Muscle of leg (tissue), 11 donors: Measurements from ENCODE around the gene IGF2BP3. TPM values are rescaled to one million over a fixed set of nuclear protein-coding genes. Genes with fewer than 3 reads are reported as not detected.

Source experiments
- DNase-seq: peaks from one replicate; pipeline ENCODE4 v3.0.0; 2013
- H3K27ac ChIP-seq: one replicate; pipeline ENCODE4 v1.5.1; 2013; ENCODE audit warnings: mild to moderate bottlenecking, low read length, control low read depth
- H3K27me3 ChIP-seq: one replicate; pipeline ENCODE4 v1.6.1; 2013; ENCODE audit warnings: low read length; ENCODE audit not compliant: control insufficient read depth, insufficient read depth
- H3K36me3 ChIP-seq: one replicate; pipeline ENCODE4 v1.6.1; 2013; ENCODE audit warnings: low read length; ENCODE audit not compliant: control insufficient read depth, insufficient read depth
- H3K4me1 ChIP-seq: one replicate; pipeline ENCODE4 v1.6.1; 2013; ENCODE audit warnings: low read length; ENCODE audit not compliant: control insufficient read depth, insufficient read depth
- H3K4me3 ChIP-seq: one replicate; pipeline ENCODE4 v1.5.1; 2013; ENCODE audit warnings: low read length, control low read depth
- H3K9me3 ChIP-seq: replicated peaks from 2 replicates; pipeline ENCODE4 v1.6.1; 2013; ENCODE audit warnings: low read depth, low read length; ENCODE audit not compliant: control insufficient read depth
- WGBS: methylation state at CpG from one replicate; pipeline ENCODE4 v1.1.5; 2013; ENCODE audit warnings: missing lambda C conversion rate; ENCODE audit not compliant: insufficient coverage; 5-methylcytosine and 5-hydroxymethylcytosine counted together
- polyA plus RNA-seq, 8 donors: library from polyadenylated mRNA; unstranded; fragments of 120-200 nt; gene quantifications; one replicate each; pipeline versions ENCODE4 v1.2.1 to v1.2.3, GENCODE V29; 2013; ENCODE audit warnings: inconsistent platforms in 1 of 8, low replicate concordance in 1 of 8; ENCODE audit not compliant: insufficient read length in 8 of 8, insufficient read depth in 1 of 8
- total RNA-seq: library from RNA; stranded (reverse); fragments of 120-200 nt; gene quantifications from one replicate; pipeline ENCODE4 v1.2.4, GENCODE V29; 2013

The IGF2BP3 gene
- total and polyA plus RNA-seq, 9 donors: 26.2 to 39.2 (median 31.5) TPM

- no peak for DNase-seq
Observed at GRCh38 chr7:23472956-23473843, 2.9 kb upstream of the IGF2BP3 start.

GRCh38 chr7:23472556-23472955 is 2.3 kb upstream of the IGF2BP3 start:
- Histone ChIP-seq H3K4me1 (peaks cover 12% of the 10 kb centered on the region), H3K27me3 (peaks cover 5% of the 10 kb centered on the region)

More at GRCh38 chr7:23472956-23473843, 2.9 kb upstream of the IGF2BP3 start:
- Histone ChIP-seq H3K27me3 (peaks cover 5% of the 10 kb centered on the region), H3K4me1 (peaks cover 9% of the 10 kb centered on the region), H3K27ac (peak overlapping the region; percentile 97), H3K36me3 (no peaks in the 10 kb centered on the region), H3K4me3 (peak overlapping the region; percentile 67), H3K9me3 (no peaks in the 10 kb centered on the region)
- 5% methylated on average over 14 of the region's 16 CpGs for WGBS

GRCh38 chr7:23472046-23472445 is 1.8 kb upstream of the IGF2BP3 start:
- Histone ChIP-seq H3K36me3 (no peaks in the 10 kb centered on the region), H3K9me3 (no peaks in the 10 kb centered on the region), H3K4me1 (peaks cover 16% of the 10 kb centered on the region), H3K27ac (peak overlapping the region; percentile 98), H3K27me3 (peaks cover 5% of the 10 kb centered on the region), H3K4me3 (peak overlapping the region; percentile 84)
- no CpG with 5 or more reads among the region's 6 CpGs for WGBS
- no peak for DNase-seq

More at GRCh38 chr7:23472556-23472955, 2.3 kb upstream of the IGF2BP3 start:
- DNase-seq: no peak
- Histone ChIP-seq H3K36me3 (no peaks in the 10 kb centered on the region), H3K27ac (peak overlapping the region; percentile 97), H3K9me3 (no peaks in the 10 kb centered on the region), H3K4me3 (peak overlapping the region; percentile 84)

- no peaks in the 10 kb centered on the region for H3K9me3 ChIP-seq
- H3K36me3 ChIP-seq: no peaks in the 10 kb centered on the region
- 0% methylated on average over 20 of the region's 44 CpGs for WGBS
- H3K4me1 ChIP-seq: peaks cover 16% of the 10 kb centered on the region
- peaks cover 5% of the 10 kb centered on the region for H3K27me3 ChIP-seq
- DNase-seq: peak; percentile 95
- peak overlapping the region; percentile 98 for H3K27ac ChIP-seq
- H3K4me3 ChIP-seq: peak overlapping the region; percentile 84
Observed at GRCh38 chr7:23471106-23471859, 992 bp upstream of the IGF2BP3 start.

- Histone ChIP-seq H3K9me3 (no peaks in the 10 kb centered on the region), H3K36me3 (no peaks in the 10 kb centered on the region), H3K4me1 (peaks cover 25% of the 10 kb centered on the region), H3K27ac (peak overlapping the region; percentile 98), H3K27me3 (peaks cover 4% of the 10 kb centered on the region), H3K4me3 (peak overlapping the region; percentile 84)
- 0% methylated on average over 6 of the region's 18 CpGs for WGBS
- no peak for DNase-seq
Observed at GRCh38 chr7:23469961-23470250, 385 bp downstream of the IGF2BP3 start.

GRCh38 chr7:23469150-23469960 is 936 bp downstream of the IGF2BP3 start:
- WGBS: under 1% methylated on average over 90 of the region's 91 CpGs
- Histone ChIP-seq H3K4me3 (peak overlapping the region; percentile 84), H3K27me3 (no peaks in the 10 kb centered on the region), H3K36me3 (no peaks in the 10 kb centered on the region), H3K9me3 (no peaks in the 10 kb centered on the region), H3K27ac (peak overlapping the region; percentile 98), H3K4me1 (peaks cover 22% of the 10 kb centered on the region)
- peak; percentile 65 for DNase-seq

GRCh38 chr7:23468526-23469149 is 1.7 kb downstream of the IGF2BP3 start:
- H3K4me3 ChIP-seq: peak overlapping the region; percentile 84
- no peaks in the 10 kb centered on the region for H3K36me3 ChIP-seq
- under 1% methylated on average over 35 of the region's 48 CpGs for WGBS
- H3K27ac ChIP-seq: peak overlapping the region; percentile 98
- peaks cover 24% of the 10 kb centered on the region for H3K4me1 ChIP-seq
- H3K27me3 ChIP-seq: no peaks in the 10 kb centered on the region
- no peaks in the 10 kb centered on the region for H3K9me3 ChIP-seq
- DNase-seq: peak; percentile 47

GRCh38 chr7:23467806-23468525 is 2.3 kb downstream of the IGF2BP3 start:
- peak; percentile 75 for DNase-seq
- Histone ChIP-seq H3K27me3 (no peaks in the 10 kb centered on the region), H3K36me3 (no peaks in the 10 kb centered on the region), H3K4me1 (peaks cover 25% of the 10 kb centered on the region), H3K27ac (peak overlapping the region; percentile 98), H3K9me3 (no peaks in the 10 kb centered on the region), H3K4me3 (peak overlapping the region; percentile 84)
- 0% methylated on average over 15 of the region's 32 CpGs for WGBS

- no peaks in the 10 kb centered on the region for H3K9me3 ChIP-seq
- H3K4me3 ChIP-seq: peak overlapping the region; percentile 84
- H3K27me3 ChIP-seq: no peaks in the 10 kb centered on the region
- H3K4me1 ChIP-seq: peaks cover 25% of the 10 kb centered on the region
- DNase-seq: peak; percentile 56
- peak overlapping the region; percentile 98 for H3K27ac ChIP-seq
- H3K36me3 ChIP-seq: no peaks in the 10 kb centered on the region
- no CpG with 5 or more reads among the region's 11 CpGs for WGBS
Observed at GRCh38 chr7:23467291-23467805, 2.9 kb downstream of the IGF2BP3 start.
